Measurements from ENCODE around the gene PCDH11Y. TPM values are rescaled to one million over a fixed set of nuclear protein-coding genes. Genes with fewer than 3 reads are reported as not detected.
"Not testable (repeated sequence)": the region's sequence is repeated elsewhere in the genome, so short reads cannot be mapped to it uniquely, and the experiment has no call there.

Gene PCDH11Y
- total RNA-seq, 1 donor from 2014 or later: 0.57 TPM

DNA sequence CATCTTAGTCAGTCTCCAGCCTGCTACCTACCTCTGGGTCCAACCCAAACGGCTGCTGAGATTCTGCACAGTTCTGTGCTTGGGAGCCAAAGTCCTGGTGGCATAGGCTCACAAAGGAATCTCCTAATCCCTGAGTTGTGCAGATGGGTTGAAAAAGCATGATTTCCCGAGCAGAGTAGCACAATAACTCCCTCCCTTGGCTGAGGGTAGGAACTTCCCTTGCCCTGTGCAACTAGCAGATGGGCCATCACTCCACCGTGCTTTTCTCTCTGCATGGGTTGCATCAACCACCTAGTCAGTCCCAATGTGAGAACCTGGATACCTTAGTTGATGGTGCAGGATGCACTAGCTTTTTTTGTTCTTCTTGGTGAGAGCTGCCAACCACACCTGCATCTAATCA is 82.9 kb downstream of the PCDH11Y start:
- not testable (repeated sequence) for H4K20me1 ChIP-seq (ENCODE audit: insufficient read depth, low read length); H3K36me3 ChIP-seq (ENCODE audit: insufficient read depth, low read length); H3K27me3 Mint-ChIP-seq (ENCODE audit: low read depth, unreplicated experiment); H3K4me3 Mint-ChIP-seq (ENCODE audit: unreplicated experiment); H3K27me3 ChIP-seq (ENCODE audit: insufficient read depth, low read length); H3K79me2 ChIP-seq (ENCODE audit: insufficient read depth, low read length); H3K4me1 Mint-ChIP-seq (ENCODE audit: low read depth, unreplicated experiment); H3K9me3 ChIP-seq (ENCODE audit: insufficient read depth, low read depth, low read length); H3K4me3 ChIP-seq (ENCODE audit: insufficient read depth, low read depth, low read length); H3K4me2 ChIP-seq (ENCODE audit: low read length); FAIRE-seq; H2AFZ ChIP-seq (ENCODE audit: low read depth, low read length); H3K9ac ChIP-seq (ENCODE audit: low read length); H3K27ac Mint-ChIP-seq (ENCODE audit: unreplicated experiment); H3K36me3 Mint-ChIP-seq (ENCODE audit: low read depth, unreplicated experiment); DNase-seq (ENCODE audit: low read depth); H3K9me3 Mint-ChIP-seq (ENCODE audit: unreplicated experiment); H3K27ac ChIP-seq (ENCODE audit: low read depth, low read length); H3K4me1 ChIP-seq (ENCODE audit: insufficient read depth, low read length)

- H3K79me2 ChIP-seq (ENCODE audit: insufficient read depth, low read length); FAIRE-seq; H3K36me3 ChIP-seq (ENCODE audit: insufficient read depth, low read length); H3K4me1 ChIP-seq (ENCODE audit: insufficient read depth, low read length); H3K27ac ChIP-seq (ENCODE audit: low read depth, low read length); H3K36me3 Mint-ChIP-seq (ENCODE audit: low read depth, unreplicated experiment); H3K4me3 ChIP-seq (ENCODE audit: insufficient read depth, low read depth, low read length); H3K27me3 ChIP-seq (ENCODE audit: insufficient read depth, low read length); H3K9ac ChIP-seq (ENCODE audit: low read length); H3K4me3 Mint-ChIP-seq (ENCODE audit: unreplicated experiment); H3K9me3 Mint-ChIP-seq (ENCODE audit: unreplicated experiment); DNase-seq (ENCODE audit: low read depth); H3K9me3 ChIP-seq (ENCODE audit: insufficient read depth, low read depth, low read length); H3K27ac Mint-ChIP-seq (ENCODE audit: unreplicated experiment); H2AFZ ChIP-seq (ENCODE audit: low read depth, low read length); H4K20me1 ChIP-seq (ENCODE audit: insufficient read depth, low read length); H3K4me2 ChIP-seq (ENCODE audit: low read length); H3K27me3 Mint-ChIP-seq (ENCODE audit: low read depth, unreplicated experiment); H3K4me1 Mint-ChIP-seq (ENCODE audit: low read depth, unreplicated experiment): not testable (repeated sequence)
Observed at GRCh38 chrY:5182998-5183397, 182.9 kb downstream of the PCDH11Y start.

DNA sequence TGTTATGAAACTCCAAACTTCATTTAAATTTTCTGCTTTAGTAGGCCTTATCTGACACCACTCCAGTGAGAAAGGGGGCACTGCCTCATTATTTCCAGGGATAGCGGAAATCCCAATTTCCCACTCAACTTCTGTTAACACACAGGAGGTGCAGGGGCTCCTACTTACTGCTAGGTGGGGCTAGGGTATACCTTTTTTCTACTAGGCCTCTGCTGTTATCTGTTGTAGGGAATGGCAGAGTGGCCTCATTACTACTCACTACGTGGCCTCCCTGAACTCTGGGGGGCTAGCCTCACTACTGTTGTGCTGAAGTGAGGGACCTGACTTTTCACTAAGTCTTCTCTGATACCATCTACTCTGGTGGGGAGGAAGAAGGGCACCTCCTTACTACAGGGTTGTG is 215.0 kb downstream of the PCDH11Y start:
- not testable (repeated sequence) for H3K9me3 ChIP-seq (ENCODE audit: insufficient read depth, low read depth, low read length); FAIRE-seq; H3K27me3 Mint-ChIP-seq (ENCODE audit: low read depth, unreplicated experiment); DNase-seq (ENCODE audit: low read depth); H3K4me1 ChIP-seq (ENCODE audit: insufficient read depth, low read length); H4K20me1 ChIP-seq (ENCODE audit: insufficient read depth, low read length); H3K9ac ChIP-seq (ENCODE audit: low read length); H3K4me3 ChIP-seq (ENCODE audit: insufficient read depth, low read depth, low read length); H3K4me2 ChIP-seq (ENCODE audit: low read length); H3K27ac ChIP-seq (ENCODE audit: low read depth, low read length); H2AFZ ChIP-seq (ENCODE audit: low read depth, low read length); H3K36me3 ChIP-seq (ENCODE audit: insufficient read depth, low read length); H3K27me3 ChIP-seq (ENCODE audit: insufficient read depth, low read length); H3K36me3 Mint-ChIP-seq (ENCODE audit: low read depth, unreplicated experiment); H3K9me3 Mint-ChIP-seq (ENCODE audit: unreplicated experiment); H3K27ac Mint-ChIP-seq (ENCODE audit: unreplicated experiment); H3K4me1 Mint-ChIP-seq (ENCODE audit: low read depth, unreplicated experiment); H3K4me3 Mint-ChIP-seq (ENCODE audit: unreplicated experiment); H3K79me2 ChIP-seq (ENCODE audit: insufficient read depth, low read length)

- H3K79me2 ChIP-seq (ENCODE audit: insufficient read depth, low read length); H3K4me3 ChIP-seq (ENCODE audit: insufficient read depth, low read depth, low read length); H3K4me1 Mint-ChIP-seq (ENCODE audit: low read depth, unreplicated experiment); H3K36me3 ChIP-seq (ENCODE audit: insufficient read depth, low read length); H3K27me3 Mint-ChIP-seq (ENCODE audit: low read depth, unreplicated experiment); FAIRE-seq; H3K9me3 Mint-ChIP-seq (ENCODE audit: unreplicated experiment); H4K20me1 ChIP-seq (ENCODE audit: insufficient read depth, low read length); H3K27me3 ChIP-seq (ENCODE audit: insufficient read depth, low read length); H3K4me1 ChIP-seq (ENCODE audit: insufficient read depth, low read length); H2AFZ ChIP-seq (ENCODE audit: low read depth, low read length); H3K4me3 Mint-ChIP-seq (ENCODE audit: unreplicated experiment); H3K4me2 ChIP-seq (ENCODE audit: low read length); H3K9me3 ChIP-seq (ENCODE audit: insufficient read depth, low read depth, low read length); H3K27ac Mint-ChIP-seq (ENCODE audit: unreplicated experiment); H3K36me3 Mint-ChIP-seq (ENCODE audit: low read depth, unreplicated experiment); DNase-seq (ENCODE audit: low read depth); H3K27ac ChIP-seq (ENCODE audit: low read depth, low read length); H3K9ac ChIP-seq (ENCODE audit: low read length): not testable (repeated sequence)
Observed at GRCh38 chrY:5324931-5325330, 324.8 kb downstream of the PCDH11Y start.

GRCh38 chrY:5342220-5342619 is 342.1 kb downstream of the PCDH11Y start:
- H3K9me3 ChIP-seq (ENCODE audit: insufficient read depth, low read depth, low read length); H3K4me1 Mint-ChIP-seq (ENCODE audit: low read depth, unreplicated experiment); H3K36me3 Mint-ChIP-seq (ENCODE audit: low read depth, unreplicated experiment); H2AFZ ChIP-seq (ENCODE audit: low read depth, low read length); FAIRE-seq; H3K27ac Mint-ChIP-seq (ENCODE audit: unreplicated experiment); H3K27me3 ChIP-seq (ENCODE audit: insufficient read depth, low read length); H3K9ac ChIP-seq (ENCODE audit: low read length); H3K9me3 Mint-ChIP-seq (ENCODE audit: unreplicated experiment); H4K20me1 ChIP-seq (ENCODE audit: insufficient read depth, low read length); H3K4me2 ChIP-seq (ENCODE audit: low read length); H3K4me3 ChIP-seq (ENCODE audit: insufficient read depth, low read depth, low read length); DNase-seq (ENCODE audit: low read depth); H3K4me3 Mint-ChIP-seq (ENCODE audit: unreplicated experiment); H3K27me3 Mint-ChIP-seq (ENCODE audit: low read depth, unreplicated experiment); H3K4me1 ChIP-seq (ENCODE audit: insufficient read depth, low read length); H3K79me2 ChIP-seq (ENCODE audit: insufficient read depth, low read length); H3K27ac ChIP-seq (ENCODE audit: low read depth, low read length); H3K36me3 ChIP-seq (ENCODE audit: insufficient read depth, low read length): not testable (repeated sequence)

DNA sequence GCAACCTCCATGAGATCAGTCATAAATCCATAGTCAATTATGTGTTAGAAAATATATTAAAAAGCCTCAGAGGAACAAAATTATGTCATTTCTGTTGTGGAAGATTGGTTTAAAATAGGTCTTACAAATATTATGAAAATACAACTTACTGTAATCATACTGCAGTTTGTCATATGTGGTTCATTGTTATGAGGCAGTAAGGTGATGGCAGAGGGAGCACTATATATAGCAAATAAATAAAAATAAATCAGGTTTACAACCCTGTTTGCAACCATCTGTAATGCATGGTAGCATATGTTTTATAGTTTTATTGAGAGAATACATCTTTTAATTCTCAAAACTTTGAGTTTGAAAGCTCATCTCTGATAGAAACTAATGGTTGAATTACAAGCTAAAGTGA is 543.6 kb downstream of the PCDH11Y start:
- H3K27me3 Mint-ChIP-seq (ENCODE audit: low read depth, unreplicated experiment); H3K9me3 Mint-ChIP-seq (ENCODE audit: unreplicated experiment); H3K27ac Mint-ChIP-seq (ENCODE audit: unreplicated experiment); H3K27me3 ChIP-seq (ENCODE audit: insufficient read depth, low read length); H4K20me1 ChIP-seq (ENCODE audit: insufficient read depth, low read length); FAIRE-seq; H3K79me2 ChIP-seq (ENCODE audit: insufficient read depth, low read length); H3K9ac ChIP-seq (ENCODE audit: low read length); H3K4me1 ChIP-seq (ENCODE audit: insufficient read depth, low read length); H3K9me3 ChIP-seq (ENCODE audit: insufficient read depth, low read depth, low read length); H2AFZ ChIP-seq (ENCODE audit: low read depth, low read length); DNase-seq (ENCODE audit: low read depth); H3K4me1 Mint-ChIP-seq (ENCODE audit: low read depth, unreplicated experiment); H3K4me3 ChIP-seq (ENCODE audit: insufficient read depth, low read depth, low read length); H3K36me3 Mint-ChIP-seq (ENCODE audit: low read depth, unreplicated experiment); H3K36me3 ChIP-seq (ENCODE audit: insufficient read depth, low read length); H3K4me3 Mint-ChIP-seq (ENCODE audit: unreplicated experiment); H3K27ac ChIP-seq (ENCODE audit: low read depth, low read length); H3K4me2 ChIP-seq (ENCODE audit: low read length): not testable (repeated sequence)

Measured in astrocyte (in vitro differentiated cells and primary cell).